HUES64 (cell line): ENCODE measurements around the gene CCDC194.

Experiments used
- H3K27ac ChIP-seq: 2 replicates; pipeline ENCODE4 v1.7.0; 2013; ENCODE audit warnings: low read depth, low read length, inconsistent platforms
- H3K27me3 ChIP-seq: 2 replicates; pipeline ENCODE4 v1.6.1; 2013; ENCODE audit warnings: mild to moderate bottlenecking, low read length; ENCODE audit not compliant: insufficient read depth
- H3K36me3 ChIP-seq: 2 replicates; pipeline ENCODE4 v1.6.1; 2013; ENCODE audit warnings: mild to moderate bottlenecking, low read length; ENCODE audit not compliant: insufficient read depth
- H3K4me1 ChIP-seq: 2 replicates; pipeline ENCODE4 v1.6.1; 2013; ENCODE audit warnings: mild to moderate bottlenecking, low read length, moderate library complexity; ENCODE audit not compliant: insufficient read depth
- H3K4me3 ChIP-seq: 2 replicates; pipeline ENCODE4 v1.5.1; 2013; ENCODE audit warnings: mild to moderate bottlenecking, low read length, moderate library complexity
- H3K9ac ChIP-seq: 2 replicates; pipeline ENCODE4 v1.6.1; 2013; ENCODE audit warnings: mild to moderate bottlenecking, low read depth, low read length
- H3K9me3 ChIP-seq: 2 replicates; pipeline ENCODE4 v1.6.1; 2013; ENCODE audit warnings: low read depth, low read length; ENCODE audit not compliant: insufficient read depth
- WGBS: fragments of 150-250, 120-280 bp; methylation state at CpG from one replicate; pipeline ENCODE4 v1.1.7; 2013; ENCODE audit warnings: missing lambda C conversion rate; 5-methylcytosine and 5-hydroxymethylcytosine counted together

CCDC194 gene

DNA sequence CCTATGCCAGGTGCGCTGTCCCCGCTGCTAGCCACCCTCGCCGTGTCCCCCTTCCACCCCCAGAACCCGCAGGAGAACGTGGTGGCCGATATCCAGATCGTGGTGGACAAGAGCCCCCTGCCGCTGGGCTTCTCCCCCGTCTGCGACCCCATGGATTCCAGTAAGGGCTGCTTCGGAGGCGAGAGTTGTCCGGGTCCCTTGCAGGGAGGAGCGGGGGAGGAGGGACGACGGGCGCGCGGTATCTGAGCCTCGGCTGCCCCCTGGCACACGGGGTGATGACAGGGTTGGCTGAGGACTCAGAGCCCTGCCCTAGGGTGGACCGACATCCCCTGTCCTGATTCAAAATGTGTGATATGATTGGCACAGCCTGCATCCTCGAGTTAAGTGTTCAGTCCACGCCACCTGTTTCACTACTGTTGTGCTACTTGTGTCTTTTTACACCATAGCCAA, 26.5 kb upstream of the CCDC194 start:
- Histone ChIP-seq H3K4me3 (peak overlapping the region; percentile 79), H3K9ac (peak overlapping the region; percentile 32; the same call in 1 of the 2 replicates), H3K9me3 (no peaks in the 10 kb centered on the region), H3K4me1 (peaks cover 15% of the 10 kb centered on the region; the same call in 1 of the 2 replicates), H3K27me3 (no peaks in the 10 kb centered on the region; the same call in 1 of the 2 replicates), H3K36me3 (no peaks in the 10 kb centered on the region; the same call in none of the 2 replicates), H3K27ac (no peak overlapping the region)
- 10% methylated on average over 25 of the region's 25 CpGs for WGBS

DNA sequence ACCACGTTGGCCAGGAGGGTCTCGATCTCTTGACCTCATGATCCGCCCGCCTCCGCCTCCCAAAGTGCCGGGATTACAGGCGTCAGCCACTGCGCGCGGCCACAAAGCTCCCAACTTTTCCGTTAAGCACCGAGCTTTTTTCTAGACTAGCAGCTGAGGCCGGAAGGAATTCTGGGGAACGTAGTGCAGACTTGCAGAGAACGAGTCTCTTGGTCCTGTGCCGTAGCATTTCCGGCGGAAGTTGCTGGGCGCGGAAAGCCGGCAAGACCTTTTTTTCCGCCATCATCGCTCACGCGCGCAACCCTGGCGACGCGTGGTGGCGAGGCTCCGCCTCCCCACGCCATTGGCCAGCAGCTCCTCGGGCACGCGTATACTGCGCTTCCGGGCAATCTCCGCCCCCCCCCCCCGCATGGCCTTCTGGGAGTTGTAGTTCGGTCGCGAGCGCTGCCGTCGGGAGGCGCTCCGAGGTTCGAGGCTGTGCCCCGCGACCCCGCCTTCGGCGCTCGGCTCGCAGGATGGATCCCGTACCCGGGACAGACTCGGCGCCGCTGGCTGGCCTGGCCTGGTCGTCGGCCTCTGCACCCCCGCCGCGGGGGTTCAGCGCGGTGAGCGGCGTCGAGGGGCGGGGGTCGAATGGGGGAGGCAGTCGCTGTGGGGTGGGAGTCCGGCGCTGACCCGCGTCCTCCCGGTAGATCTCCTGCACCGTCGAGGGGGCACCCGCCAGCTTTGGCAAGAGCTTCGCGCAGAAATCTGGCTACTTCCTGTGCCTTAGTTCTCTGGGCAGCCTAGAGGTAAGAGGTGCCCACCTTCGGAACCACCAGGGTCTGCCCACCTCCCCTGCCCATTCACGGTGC, 25.9 kb upstream of the CCDC194 start, which contains the start of gene MVB12A:
MVB12A (plus strand) TSS at position 427 of the 854 bp plus-strand sequence; CDS start at position 516, 89 bp downstream.
- H3K27ac ChIP-seq = peak within 1 kb of the TSS; percentile 68; the same call in 1 of the 2 replicates
- peaks cover 20% of the 10 kb centered on the region; the same call in 1 of the 2 replicates for H3K4me1 ChIP-seq
- peak within 1 kb of the TSS; percentile 79 for H3K4me3 ChIP-seq
- no peaks in the 10 kb centered on the region; the same call in none of the 2 replicates for H3K36me3 ChIP-seq
- H3K9ac ChIP-seq = peak within 1 kb of the TSS; percentile 56
- no peaks in the 10 kb centered on the region; the same call in 1 of the 2 replicates for H3K27me3 ChIP-seq
- no peaks in the 10 kb centered on the region for H3K9me3 ChIP-seq
- WGBS = under 1% methylated on average over 85 of the region's 85 CpGs

DNA sequence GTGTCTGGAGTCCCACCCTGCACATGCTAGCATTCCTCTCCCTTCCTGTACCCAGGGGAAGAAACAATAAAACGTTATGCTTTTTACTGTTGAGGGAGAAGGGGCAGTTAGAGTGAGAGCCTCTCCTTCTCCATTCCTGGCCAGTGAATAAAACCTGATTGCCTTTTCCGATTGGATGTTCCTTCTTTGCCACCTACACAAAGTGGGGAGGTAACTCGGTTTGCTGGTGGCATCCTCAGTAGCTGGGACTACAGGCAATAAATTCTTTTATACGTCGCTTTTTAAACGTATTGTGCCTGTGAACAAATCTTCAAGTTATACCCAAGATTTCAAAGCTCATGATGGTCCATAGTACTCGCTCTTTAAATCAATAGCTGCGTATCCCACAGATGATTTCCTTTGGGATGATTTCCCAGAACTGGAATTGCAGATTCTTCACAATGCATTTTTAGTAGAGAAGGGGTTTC, 25.2 kb upstream of the CCDC194 start:
- H3K27ac ChIP-seq = peak overlapping the region; percentile 68; the same call in 1 of the 2 replicates
- H3K36me3 ChIP-seq = no peaks in the 10 kb centered on the region; the same call in none of the 2 replicates
- no peaks in the 10 kb centered on the region; the same call in 1 of the 2 replicates for H3K27me3 ChIP-seq
- H3K9ac ChIP-seq = peak overlapping the region; percentile 56
- peaks cover 18% of the 10 kb centered on the region; the same call in 1 of the 2 replicates for H3K4me1 ChIP-seq
- H3K9me3 ChIP-seq = no peaks in the 10 kb centered on the region
- 64% methylated on average over 8 of the region's 8 CpGs for WGBS
- H3K4me3 ChIP-seq = peak overlapping the region; percentile 51

DNA sequence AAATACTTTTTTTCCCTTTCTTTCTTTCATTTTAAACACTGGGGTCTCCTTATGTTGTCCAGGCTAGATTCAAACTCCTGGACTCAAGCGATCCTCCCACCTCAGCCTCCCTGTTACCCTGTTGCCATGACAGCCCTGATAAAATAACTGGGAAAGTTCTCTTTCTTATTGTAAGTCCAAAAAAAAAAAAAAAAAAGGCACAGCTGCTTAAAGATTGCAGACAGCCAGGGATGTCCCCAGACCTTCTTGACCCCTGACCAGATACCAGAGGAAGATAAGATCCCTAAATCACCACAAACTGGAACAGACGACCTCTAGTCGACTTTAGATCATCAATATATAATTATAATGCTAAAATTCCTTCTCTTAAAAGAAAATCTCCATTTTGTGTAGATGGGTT, 24.7 kb upstream of the CCDC194 start:
- 100% methylated on average over 1 of the region's 3 CpGs for WGBS
- Histone ChIP-seq H3K9me3 (no peaks in the 10 kb centered on the region), H3K36me3 (no peaks in the 10 kb centered on the region; the same call in none of the 2 replicates), H3K4me1 (peaks cover 18% of the 10 kb centered on the region; the same call in 1 of the 2 replicates), H3K27me3 (no peaks in the 10 kb centered on the region; the same call in 1 of the 2 replicates), H3K27ac (peak overlapping the region; percentile 68; the same call in 1 of the 2 replicates), H3K9ac (peak overlapping the region; percentile 56; the same call in 1 of the 2 replicates), H3K4me3 (peak overlapping the region; percentile 51)

DNA sequence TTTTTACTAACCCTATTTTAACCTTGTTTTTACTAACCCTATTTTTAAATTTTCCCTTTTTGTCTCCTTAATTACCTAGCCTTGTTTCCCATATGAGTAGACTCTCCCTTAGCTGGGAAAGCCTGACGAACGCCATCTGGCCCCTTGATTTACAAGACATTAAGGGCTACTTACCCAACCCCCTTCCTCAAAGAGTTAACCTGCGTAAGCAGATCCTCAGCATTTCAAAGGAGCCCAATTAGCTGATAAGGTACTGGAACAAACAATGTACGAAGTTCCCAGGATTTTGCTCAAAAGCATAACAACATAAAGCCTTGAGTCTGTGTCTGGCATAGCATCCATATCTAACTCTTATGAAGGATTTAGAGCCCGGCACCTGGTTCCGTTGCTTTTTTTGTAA, 21.1 kb upstream of the CCDC194 start:
- 3% methylated on average over 6 of the region's 6 CpGs for WGBS
- no peaks in the 10 kb centered on the region for H3K9me3 ChIP-seq
- H3K27me3 ChIP-seq = no peaks in the 10 kb centered on the region; the same call in 1 of the 2 replicates
- peak overlapping the region; percentile 33 for H3K9ac ChIP-seq
- H3K4me3 ChIP-seq = peak overlapping the region; percentile 39
- peak overlapping the region; percentile 90; the same call in 1 of the 2 replicates for H3K27ac ChIP-seq
- H3K36me3 ChIP-seq = no peaks in the 10 kb centered on the region
- peaks cover 18% of the 10 kb centered on the region for H3K4me1 ChIP-seq

DNA sequence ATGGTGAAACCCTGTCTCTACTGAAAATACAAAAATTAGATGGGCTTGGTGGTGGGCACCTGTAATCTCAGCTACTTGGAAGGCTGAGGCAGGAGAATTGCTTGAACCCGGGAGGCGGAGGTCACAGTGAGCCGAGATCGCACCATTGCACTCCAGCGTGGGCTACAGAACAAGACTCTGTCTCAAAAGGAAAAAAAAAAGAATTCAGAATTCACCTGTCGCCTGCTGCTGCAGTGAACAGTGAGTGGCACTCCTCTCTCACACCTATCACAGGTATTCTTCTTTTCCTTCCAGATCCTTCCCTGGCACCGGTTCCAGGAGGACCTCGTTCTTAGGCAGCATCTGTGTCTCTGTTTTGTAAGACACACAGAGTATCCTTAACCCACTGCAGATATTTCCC, 20.1 kb upstream of the CCDC194 start:
- 91% methylated on average over 8 of the region's 8 CpGs for WGBS
- Histone ChIP-seq H3K27me3 (no peaks in the 10 kb centered on the region; the same call in 1 of the 2 replicates), H3K27ac (no peak overlapping the region; the same call in 1 of the 2 replicates), H3K4me1 (peaks cover 16% of the 10 kb centered on the region), H3K9ac (no peak overlapping the region), H3K36me3 (no peaks in the 10 kb centered on the region), H3K9me3 (no peaks in the 10 kb centered on the region), H3K4me3 (no peak overlapping the region)

DNA sequence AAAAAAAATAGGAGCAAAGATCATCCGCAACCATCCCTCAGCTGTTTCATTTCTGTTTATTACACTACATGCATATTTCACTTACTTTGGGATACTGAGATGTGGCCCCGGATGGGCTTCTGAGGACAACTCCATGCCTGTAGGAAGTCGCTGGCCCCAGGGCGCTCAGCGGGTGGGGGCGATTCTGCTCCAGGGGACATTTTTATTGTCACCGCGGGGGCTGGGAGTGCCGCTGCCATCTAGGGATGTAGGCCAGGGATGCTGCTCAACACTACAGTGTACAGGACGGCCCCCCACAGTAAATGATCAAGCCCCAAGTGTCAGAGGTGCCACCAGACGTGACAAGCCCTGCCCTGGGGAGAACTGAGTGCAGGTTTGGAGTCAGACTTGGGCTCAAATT, 17.8 kb upstream of the CCDC194 start:
- Histone ChIP-seq H3K9ac (no peak overlapping the region), H3K9me3 (no peaks in the 10 kb centered on the region), H3K4me3 (no peak overlapping the region), H3K36me3 (no peaks in the 10 kb centered on the region), H3K4me1 (peaks cover 15% of the 10 kb centered on the region), H3K27ac (no peak overlapping the region), H3K27me3 (no peaks in the 10 kb centered on the region; the same call in 1 of the 2 replicates)
- 81% methylated on average over 11 of the region's 11 CpGs for WGBS

DNA sequence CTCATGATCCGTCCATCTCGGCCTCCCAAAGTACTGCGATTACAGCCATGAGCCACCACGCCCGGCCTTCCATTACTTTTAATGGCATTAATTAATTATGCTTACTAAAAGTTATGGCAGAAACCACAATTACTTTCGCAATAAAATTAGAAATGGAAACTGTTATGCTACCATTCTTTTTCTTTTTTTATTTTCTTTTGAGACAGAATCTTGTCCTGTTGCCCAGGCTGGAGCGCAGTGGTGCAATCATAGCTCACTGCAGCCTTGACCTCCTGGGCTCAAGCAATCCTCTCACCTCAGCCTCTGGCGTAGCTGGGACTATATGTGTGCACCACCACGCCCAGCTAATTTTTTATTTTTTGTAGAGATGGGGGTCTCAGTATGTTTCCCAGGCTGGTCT, 16.0 kb upstream of the CCDC194 start:
- H3K4me3 ChIP-seq = no peak overlapping the region
- no peak overlapping the region for H3K9ac ChIP-seq
- H3K9me3 ChIP-seq = no peaks in the 10 kb centered on the region
- H3K36me3 ChIP-seq = no peaks in the 10 kb centered on the region
- H3K27ac ChIP-seq = no peak overlapping the region
- no peaks in the 10 kb centered on the region for H3K27me3 ChIP-seq
- peaks cover 18% of the 10 kb centered on the region for H3K4me1 ChIP-seq
- 94% methylated on average over 9 of the region's 9 CpGs for whole genome bisulfite sequencing

DNA sequence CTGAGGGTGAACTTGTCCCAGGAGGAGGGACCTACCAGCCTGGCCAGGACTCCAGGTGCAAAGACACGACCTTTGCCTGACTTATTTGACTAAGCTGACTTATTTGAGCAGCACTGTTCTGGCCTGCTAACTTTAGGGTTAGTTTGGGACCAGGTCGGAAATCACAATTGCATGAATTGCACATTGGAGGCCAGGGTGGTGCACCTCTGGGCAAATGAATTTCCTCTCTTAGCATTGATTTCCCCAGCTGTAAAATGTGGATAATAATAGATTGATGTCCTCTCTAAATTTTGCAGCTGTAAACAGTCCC, 12.8 kb upstream of the CCDC194 start:
- H3K4me3 ChIP-seq = no peak overlapping the region
- no peaks in the 10 kb centered on the region for H3K27me3 ChIP-seq
- H3K9me3 ChIP-seq = no peaks in the 10 kb centered on the region
- peaks cover 22% of the 10 kb centered on the region for H3K4me1 ChIP-seq
- H3K27ac ChIP-seq = peak overlapping the region; percentile 30; the same call in 1 of the 2 replicates
- H3K9ac ChIP-seq = no peak overlapping the region
- peaks cover 8% of the 10 kb centered on the region for H3K36me3 ChIP-seq
- WGBS = 84% methylated on average over 2 of the region's 2 CpGs

DNA sequence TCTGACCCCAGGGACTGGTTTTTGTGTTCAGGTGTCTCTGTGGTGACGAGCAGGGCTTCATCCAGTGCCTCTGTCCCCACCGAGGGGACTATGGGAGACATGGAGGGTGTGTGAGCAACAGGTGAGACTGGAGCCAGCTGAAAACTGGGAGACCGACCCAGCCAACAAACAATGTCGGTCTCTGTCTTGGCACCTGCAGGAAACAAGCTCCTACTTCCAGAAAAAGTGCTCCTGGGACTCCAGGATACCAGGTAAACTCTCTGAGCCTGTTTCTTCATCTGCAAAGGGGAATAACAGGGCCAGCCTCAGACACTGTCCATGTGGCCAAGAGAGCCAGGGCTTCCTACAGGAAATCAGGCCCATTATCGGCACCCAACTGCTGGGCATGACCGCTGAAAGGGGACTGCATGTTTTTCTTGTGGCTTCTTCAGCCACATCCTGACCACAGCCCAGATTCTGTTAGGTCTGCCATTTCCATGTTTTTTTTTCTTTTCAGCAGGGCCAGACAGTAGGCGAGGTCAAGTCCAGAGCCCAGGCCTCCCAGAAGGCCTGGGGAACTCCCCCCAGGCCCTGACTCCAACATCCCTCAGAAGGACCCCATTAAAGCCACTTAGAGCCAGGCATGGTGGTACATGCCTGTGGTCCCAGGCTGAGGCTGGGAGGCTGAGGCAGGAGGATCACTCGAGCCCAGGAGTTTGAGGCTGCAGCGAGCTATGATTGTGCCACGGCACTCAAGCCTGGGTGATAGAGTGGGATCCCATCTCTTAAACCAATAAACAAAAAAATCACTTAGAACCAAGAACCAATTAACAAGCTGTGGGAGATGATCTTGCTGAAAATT, 12.3 kb upstream of the CCDC194 start:
- H3K4me3 ChIP-seq = no peak overlapping the region
- no peaks in the 10 kb centered on the region for H3K9me3 ChIP-seq
- H3K4me1 ChIP-seq = peaks cover 22% of the 10 kb centered on the region
- H3K27me3 ChIP-seq = no peaks in the 10 kb centered on the region
- no peak overlapping the region for H3K9ac ChIP-seq
- peak overlapping the region; percentile 87; the same call in 1 of the 2 replicates for H3K27ac ChIP-seq
- peaks cover 8% of the 10 kb centered on the region for H3K36me3 ChIP-seq
- WGBS = 95% methylated on average over 10 of the region's 10 CpGs
